Measurements from ENCODE around the gene USP25.

The USP25 gene

GRCh38 chr21:15850645-15851044 is 120.9 kb downstream of the USP25 start:
- Histone ChIP-seq H3K27ac (ENCODE audit: low read depth, low read length) (peak overlapping the region; percentile 52), H3K79me2 (ENCODE audit: control insufficient read depth, insufficient read depth, low read length, unreplicated experiment) (no peaks in the 10 kb centered on the region), H2AFZ (ENCODE audit: low read length, unreplicated experiment) (no peak overlapping the region), H3K36me3 (ENCODE audit: insufficient read depth, low read length) (peaks cover 7% of the 10 kb centered on the region), H3K4me3 (ENCODE audit: low read depth, low read length) (peak overlapping the region; percentile 31; the same call in 1 of the 2 replicates), H3K4me1 (ENCODE audit: control insufficient read depth, insufficient read depth, low read length, unreplicated experiment) (peaks cover 42% of the 10 kb centered on the region), H3K27me3 (ENCODE audit: insufficient read depth, low read length) (no peaks in the 10 kb centered on the region)

DNA sequence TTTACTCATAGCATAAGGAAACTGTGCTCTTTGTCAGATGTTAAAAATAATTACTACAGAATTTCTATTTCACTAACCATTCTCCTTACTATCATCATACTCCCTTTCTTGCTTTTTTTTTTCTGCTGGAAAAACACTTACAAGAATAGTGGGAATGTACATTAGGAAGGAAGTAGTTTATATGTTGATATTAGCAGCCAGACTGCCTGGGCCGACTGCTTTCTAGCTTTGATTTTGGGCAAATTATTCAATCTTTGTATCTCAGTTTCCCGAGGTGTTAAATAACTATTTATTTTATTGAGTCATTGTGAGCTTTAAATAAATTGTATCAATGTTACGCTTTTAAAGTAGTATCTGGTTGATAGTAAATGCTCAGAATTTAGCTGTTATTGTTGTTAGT is 122.4 kb downstream of the USP25 start:
- no peak overlapping the region for H3K27ac ChIP-seq (ENCODE audit: low read depth, low read length)
- H3K4me1 ChIP-seq (ENCODE audit: control insufficient read depth, insufficient read depth, low read length, unreplicated experiment) = peaks cover 35% of the 10 kb centered on the region
- H2AFZ ChIP-seq (ENCODE audit: low read length, unreplicated experiment) = no peak overlapping the region
- peaks cover 13% of the 10 kb centered on the region for H3K36me3 ChIP-seq (ENCODE audit: insufficient read depth, low read length)
- H3K27me3 ChIP-seq (ENCODE audit: insufficient read depth, low read length) = no peaks in the 10 kb centered on the region
- no peak overlapping the region for H3K4me3 ChIP-seq (ENCODE audit: low read depth, low read length)
- H3K79me2 ChIP-seq (ENCODE audit: control insufficient read depth, insufficient read depth, low read length, unreplicated experiment) = no peaks in the 10 kb centered on the region

GRCh38 chr21:15853126-15853525 is 123.3 kb downstream of the USP25 start:
- no peak overlapping the region for H3K27ac ChIP-seq (ENCODE audit: low read depth, low read length)
- peaks cover 34% of the 10 kb centered on the region for H3K4me1 ChIP-seq (ENCODE audit: control insufficient read depth, insufficient read depth, low read length, unreplicated experiment)
- H3K27me3 ChIP-seq (ENCODE audit: insufficient read depth, low read length) = no peaks in the 10 kb centered on the region
- H3K79me2 ChIP-seq (ENCODE audit: control insufficient read depth, insufficient read depth, low read length, unreplicated experiment) = no peaks in the 10 kb centered on the region
- H3K4me3 ChIP-seq (ENCODE audit: low read depth, low read length) = no peak overlapping the region
- H2AFZ ChIP-seq (ENCODE audit: low read length, unreplicated experiment) = no peak overlapping the region
- peaks cover 13% of the 10 kb centered on the region for H3K36me3 ChIP-seq (ENCODE audit: insufficient read depth, low read length)

GRCh38 chr21:15856813-15857212 is 127.0 kb downstream of the USP25 start:
- Histone ChIP-seq H3K36me3 (ENCODE audit: insufficient read depth, low read length) (peaks cover 13% of the 10 kb centered on the region), H3K27ac (ENCODE audit: low read depth, low read length) (no peak overlapping the region), H3K27me3 (ENCODE audit: insufficient read depth, low read length) (no peaks in the 10 kb centered on the region), H2AFZ (ENCODE audit: low read length, unreplicated experiment) (no peak overlapping the region), H3K4me1 (ENCODE audit: control insufficient read depth, insufficient read depth, low read length, unreplicated experiment) (peaks cover 9% of the 10 kb centered on the region), H3K79me2 (ENCODE audit: control insufficient read depth, insufficient read depth, low read length, unreplicated experiment) (no peaks in the 10 kb centered on the region), H3K4me3 (ENCODE audit: low read depth, low read length) (no peak overlapping the region)

DNA sequence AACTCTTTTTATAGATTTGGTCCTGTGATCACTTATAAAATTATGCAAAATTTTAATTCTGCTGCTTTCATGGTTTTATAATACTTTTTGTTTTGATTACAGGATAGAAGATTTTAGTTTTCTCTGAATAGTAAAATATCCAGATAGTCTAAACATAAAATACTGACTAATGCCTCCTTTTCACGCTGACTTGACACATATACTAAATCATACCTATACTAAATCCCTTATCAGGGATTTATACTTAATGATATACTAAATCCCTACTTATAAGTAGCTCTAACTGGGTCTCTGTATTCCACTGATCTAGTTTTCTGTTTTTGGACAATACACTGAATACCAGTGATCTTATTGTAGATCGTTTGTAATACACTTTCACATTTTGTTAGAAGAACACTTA is 128.0 kb downstream of the USP25 start:
- no peak overlapping the region for H3K27ac ChIP-seq (ENCODE audit: low read depth, low read length)
- peaks cover 13% of the 10 kb centered on the region for H3K36me3 ChIP-seq (ENCODE audit: insufficient read depth, low read length)
- H3K4me1 ChIP-seq (ENCODE audit: control insufficient read depth, insufficient read depth, low read length, unreplicated experiment) = peaks cover 6% of the 10 kb centered on the region
- H3K27me3 ChIP-seq (ENCODE audit: insufficient read depth, low read length) = no peaks in the 10 kb centered on the region
- no peaks in the 10 kb centered on the region for H3K79me2 ChIP-seq (ENCODE audit: control insufficient read depth, insufficient read depth, low read length, unreplicated experiment)
- H2AFZ ChIP-seq (ENCODE audit: low read length, unreplicated experiment) = no peak overlapping the region
- peak overlapping the region; percentile 29; the same call in 1 of the 2 replicates for H3K4me3 ChIP-seq (ENCODE audit: low read depth, low read length)

DNA sequence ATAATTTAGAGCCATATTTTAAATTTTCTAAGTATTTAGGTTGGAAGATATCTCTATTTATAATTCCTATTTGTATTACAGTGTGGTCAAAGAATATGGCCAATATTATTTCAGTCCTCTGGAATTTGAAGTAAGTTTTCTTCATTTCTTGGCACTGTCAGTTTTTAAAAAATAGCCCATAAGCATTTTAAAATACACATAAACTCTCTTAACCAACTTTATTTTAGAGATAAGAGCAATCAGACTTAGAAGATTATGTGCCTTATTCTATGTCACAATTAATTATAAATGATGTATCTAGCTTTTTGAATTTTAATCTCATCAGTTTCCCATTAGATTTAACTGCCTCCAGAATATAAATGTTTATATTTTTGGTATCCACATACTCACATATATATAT is 130.8 kb downstream of the USP25 start:
- Histone ChIP-seq H3K36me3 (ENCODE audit: insufficient read depth, low read length) (peaks cover 10% of the 10 kb centered on the region), H3K27ac (ENCODE audit: low read depth, low read length) (no peak overlapping the region), H3K4me3 (ENCODE audit: low read depth, low read length) (no peak overlapping the region), H3K4me1 (ENCODE audit: control insufficient read depth, insufficient read depth, low read length, unreplicated experiment) (peaks cover 6% of the 10 kb centered on the region), H3K79me2 (ENCODE audit: control insufficient read depth, insufficient read depth, low read length, unreplicated experiment) (no peaks in the 10 kb centered on the region), H3K27me3 (ENCODE audit: insufficient read depth, low read length) (no peaks in the 10 kb centered on the region), H2AFZ (ENCODE audit: low read length, unreplicated experiment) (no peak overlapping the region)

- H3K79me2 ChIP-seq (ENCODE audit: control insufficient read depth, insufficient read depth, low read length, unreplicated experiment) = no peaks in the 10 kb centered on the region
- H3K27me3 ChIP-seq (ENCODE audit: insufficient read depth, low read length) = no peaks in the 10 kb centered on the region
- H2AFZ ChIP-seq (ENCODE audit: low read length, unreplicated experiment) = no peak overlapping the region
- H3K36me3 ChIP-seq (ENCODE audit: insufficient read depth, low read length) = peaks cover 15% of the 10 kb centered on the region
- no peaks in the 10 kb centered on the region for H3K4me1 ChIP-seq (ENCODE audit: control insufficient read depth, insufficient read depth, low read length, unreplicated experiment)
- no peak overlapping the region for H3K4me3 ChIP-seq (ENCODE audit: low read depth, low read length)
- no peak overlapping the region for H3K27ac ChIP-seq (ENCODE audit: low read depth, low read length)
Observed at GRCh38 chr21:15868940-15869339, 139.2 kb downstream of the USP25 start.

DNA sequence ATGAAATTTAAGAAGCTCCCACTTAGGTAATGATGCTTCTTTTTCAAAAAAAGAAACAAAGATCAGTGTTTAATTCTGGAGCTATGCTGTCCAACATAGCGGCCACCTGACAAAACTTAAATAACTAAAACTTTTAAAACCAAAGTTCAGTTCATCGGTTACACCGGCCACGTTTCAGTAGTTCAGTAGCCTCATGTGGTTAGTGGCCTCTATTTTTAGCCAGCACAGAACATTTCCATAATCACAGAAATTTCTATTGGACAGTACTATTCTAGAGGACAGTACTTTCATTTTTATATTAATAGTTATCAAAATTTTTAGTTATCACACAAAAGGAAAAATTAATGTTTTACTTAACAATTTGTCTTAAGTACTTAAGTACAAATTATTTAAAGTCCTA is 141.0 kb downstream of the USP25 start:
- peaks cover 23% of the 10 kb centered on the region for H3K36me3 ChIP-seq (ENCODE audit: insufficient read depth, low read length)
- H3K4me3 ChIP-seq (ENCODE audit: low read depth, low read length) = no peak overlapping the region
- H3K79me2 ChIP-seq (ENCODE audit: control insufficient read depth, insufficient read depth, low read length, unreplicated experiment) = no peaks in the 10 kb centered on the region
- no peak overlapping the region for H3K27ac ChIP-seq (ENCODE audit: low read depth, low read length)
- peaks cover 9% of the 10 kb centered on the region for H3K4me1 ChIP-seq (ENCODE audit: control insufficient read depth, insufficient read depth, low read length, unreplicated experiment)
- no peak overlapping the region for H2AFZ ChIP-seq (ENCODE audit: low read length, unreplicated experiment)
- no peaks in the 10 kb centered on the region for H3K27me3 ChIP-seq (ENCODE audit: insufficient read depth, low read length)

GRCh38 chr21:15872236-15872635 is 142.5 kb downstream of the USP25 start:
- Histone ChIP-seq H3K79me2 (ENCODE audit: control insufficient read depth, insufficient read depth, low read length, unreplicated experiment) (no peaks in the 10 kb centered on the region), H3K27me3 (ENCODE audit: insufficient read depth, low read length) (no peaks in the 10 kb centered on the region), H3K36me3 (ENCODE audit: insufficient read depth, low read length) (peaks cover 20% of the 10 kb centered on the region), H2AFZ (ENCODE audit: low read length, unreplicated experiment) (no peak overlapping the region), H3K27ac (ENCODE audit: low read depth, low read length) (no peak overlapping the region), H3K4me1 (ENCODE audit: control insufficient read depth, insufficient read depth, low read length, unreplicated experiment) (peaks cover 9% of the 10 kb centered on the region), H3K4me3 (ENCODE audit: low read depth, low read length) (no peak overlapping the region)

- peaks cover 34% of the 10 kb centered on the region for H3K36me3 ChIP-seq (ENCODE audit: insufficient read depth, low read length)
- peaks cover 9% of the 10 kb centered on the region for H3K4me1 ChIP-seq (ENCODE audit: control insufficient read depth, insufficient read depth, low read length, unreplicated experiment)
- H3K27ac ChIP-seq (ENCODE audit: low read depth, low read length) = no peak overlapping the region
- no peaks in the 10 kb centered on the region for H3K79me2 ChIP-seq (ENCODE audit: control insufficient read depth, insufficient read depth, low read length, unreplicated experiment)
- no peak overlapping the region for H3K4me3 ChIP-seq (ENCODE audit: low read depth, low read length)
- H3K27me3 ChIP-seq (ENCODE audit: insufficient read depth, low read length) = no peaks in the 10 kb centered on the region
- H2AFZ ChIP-seq (ENCODE audit: low read length, unreplicated experiment) = no peak overlapping the region
Observed at GRCh38 chr21:15874615-15875014, 144.8 kb downstream of the USP25 start.

- Histone ChIP-seq H2AFZ (ENCODE audit: low read length, unreplicated experiment) (no peak overlapping the region), H3K4me1 (ENCODE audit: control insufficient read depth, insufficient read depth, low read length, unreplicated experiment) (peaks cover 9% of the 10 kb centered on the region), H3K27ac (ENCODE audit: low read depth, low read length) (no peak overlapping the region), H3K27me3 (ENCODE audit: insufficient read depth, low read length) (no peaks in the 10 kb centered on the region), H3K36me3 (ENCODE audit: insufficient read depth, low read length) (peaks cover 39% of the 10 kb centered on the region), H3K79me2 (ENCODE audit: control insufficient read depth, insufficient read depth, low read length, unreplicated experiment) (no peaks in the 10 kb centered on the region), H3K4me3 (ENCODE audit: low read depth, low read length) (no peak overlapping the region)
Observed at GRCh38 chr21:15875286-15875685, 145.5 kb downstream of the USP25 start.

Measured in ACC112 (cell line).